Gastrocnemius medialis (tissue), 4 donors: Measurements from ENCODE around the gene DRC7.

Source experiments
- POLR2A ChIP-seq, 2 donors: fragments of 450-650 bp; IDR thresholded peaks; one replicate each; pipeline ENCODE4 v1.6.1; 2017; ENCODE audit warnings: antibody characterized with exemption in 2 of 2, mild to moderate bottlenecking in 2 of 2, moderate library complexity in 2 of 2
- TF ChIP-seq, protein P1 (sequence below), 5 experiments: fragments of 450-650 bp in 3 of 5; fragments of 200-600 bp in 2 of 5; sonication (generic) in 2 of 5; IDR thresholded peaks in 4 of 5; conservative IDR thresholded peaks in 1 of 5; 1 replicate in 4 of 5; 2 replicates in 1 of 5; pipeline ENCODE4 v1.5.1; 2016 to 2019; ENCODE audit warnings: antibody characterized with exemption in 5 of 5, mild to moderate bottlenecking in 3 of 5, moderate library complexity in 3 of 5

DNA sequence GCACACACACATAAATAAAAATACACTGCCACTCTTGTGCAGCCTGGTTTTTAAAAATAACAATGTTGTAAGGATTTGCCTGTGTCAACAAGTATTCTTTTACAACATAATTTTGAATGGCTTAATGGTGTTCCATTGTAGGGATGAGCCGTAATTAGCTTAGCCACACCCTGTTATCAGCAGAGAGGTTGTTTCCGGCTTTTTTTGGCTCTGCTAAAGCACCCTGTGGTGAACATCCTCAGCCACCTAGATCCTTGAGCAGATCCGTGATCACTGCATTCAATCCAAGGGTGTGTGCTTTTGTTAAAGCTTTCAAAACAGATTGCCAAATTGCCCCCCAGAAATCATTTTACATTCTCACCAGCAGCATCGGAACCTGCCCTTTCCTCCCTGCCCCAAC is 47.9 kb downstream of the DRC7 start:
- TF ChIP-seq, protein P1, sequence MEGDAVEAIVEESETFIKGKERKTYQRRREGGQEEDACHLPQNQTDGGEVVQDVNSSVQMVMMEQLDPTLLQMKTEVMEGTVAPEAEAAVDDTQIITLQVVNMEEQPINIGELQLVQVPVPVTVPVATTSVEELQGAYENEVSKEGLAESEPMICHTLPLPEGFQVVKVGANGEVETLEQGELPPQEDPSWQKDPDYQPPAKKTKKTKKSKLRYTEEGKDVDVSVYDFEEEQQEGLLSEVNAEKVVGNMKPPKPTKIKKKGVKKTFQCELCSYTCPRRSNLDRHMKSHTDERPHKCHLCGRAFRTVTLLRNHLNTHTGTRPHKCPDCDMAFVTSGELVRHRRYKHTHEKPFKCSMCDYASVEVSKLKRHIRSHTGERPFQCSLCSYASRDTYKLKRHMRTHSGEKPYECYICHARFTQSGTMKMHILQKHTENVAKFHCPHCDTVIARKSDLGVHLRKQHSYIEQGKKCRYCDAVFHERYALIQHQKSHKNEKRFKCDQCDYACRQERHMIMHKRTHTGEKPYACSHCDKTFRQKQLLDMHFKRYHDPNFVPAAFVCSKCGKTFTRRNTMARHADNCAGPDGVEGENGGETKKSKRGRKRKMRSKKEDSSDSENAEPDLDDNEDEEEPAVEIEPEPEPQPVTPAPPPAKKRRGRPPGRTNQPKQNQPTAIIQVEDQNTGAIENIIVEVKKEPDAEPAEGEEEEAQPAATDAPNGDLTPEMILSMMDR (IDR thresholded peaks at IDR 0.05 in 4 of 5, conservative IDR thresholded peaks at IDR 0.05 in 1 of 5) = no peak
- TF ChIP-seq POLR2A (IDR thresholded peaks at IDR 0.05) = no peak
